Panc1 (cell line): ENCODE results near the gene THADA. TPM values are rescaled to one million over a fixed set of nuclear protein-coding genes. Genes with fewer than 3 reads are reported as not detected.

ENCODE experiments used
- ATAC-seq: fragments of 200-7000 bp; cut with Tn5 transposase; 2 replicates; pipeline ENCODE4 v1.9.1; 2020; ENCODE audit warnings: mild to moderate bottlenecking, moderate library complexity
- BruUV-seq: library from RNA; stranded (reverse); fragments of 400-500 nt; replicated peaks from 2 replicates; lab custom pipeline; 2021; lab: Mats Ljungman, UMichigan
- CTCF ChIA-PET: fragments of 300-600 bp; sonication (Branson Sonifier 250); formaldehyde crosslinking; loops from one replicate; lab custom pipeline; 2022; ENCODE audit warnings: antibody characterized with exemption; lab: Charles Lee
- POLR2A ChIA-PET: fragments of 300-600 bp; sonication (Branson Sonifier 250); formaldehyde crosslinking; loops from one replicate; lab custom pipeline; 2022; ENCODE audit warnings: antibody characterized with exemption; lab: Charles Lee
- DNase-seq: peaks from one replicate; pipeline ENCODE4 v3.0.0-alpha.2; 2010; ENCODE audit warnings: low read depth, low spot score
- H3K27ac ChIP-seq: 2 replicates; pipeline ENCODE4 v1.5.1; 2011; ENCODE audit warnings: mild to moderate bottlenecking, low read length, inconsistent platforms
- H3K27me3 ChIP-seq: fragments of 200-500 bp; sonication (Bioruptor generic); 2 replicates; pipeline ENCODE4 v1.6.0; 2014; ENCODE audit warnings: low read length, inconsistent platforms; ENCODE audit not compliant: control insufficient read depth, insufficient read depth
- H3K36me3 ChIP-seq: fragments of 200-500 bp; sonication (Bioruptor generic); 2 replicates; pipeline ENCODE4 v1.5.1; 2014; ENCODE audit warnings: inconsistent platforms, mild to moderate bottlenecking, low read length, moderate library complexity; ENCODE audit not compliant: control insufficient read depth, insufficient read depth
- H3K4me1 ChIP-seq: 2 replicates; pipeline ENCODE4 v1.5.1; 2011; ENCODE audit warnings: inconsistent platforms, mild to moderate bottlenecking, low read length, moderate library complexity; ENCODE audit not compliant: control insufficient read depth, insufficient read depth
- H3K4me3 ChIP-seq, 2 experiments: 2 replicates each; pipeline ENCODE4 v1.5.1; 2011 to 2012; ENCODE audit warnings: low read depth in 2 of 2, low read length in 2 of 2, mild to moderate bottlenecking in 2 of 2, inconsistent platforms in 1 of 2, moderate library complexity in 1 of 2
- H3K9me3 ChIP-seq: fragments of 200-500 bp; sonication (Bioruptor generic); 2 replicates; pipeline ENCODE4 v1.5.1; 2014; ENCODE audit warnings: low read depth, mild to moderate bottlenecking, inconsistent platforms, low read length, moderate library complexity; ENCODE audit not compliant: control insufficient read depth, insufficient read depth
- CTCF ChIP-seq: fragments of 450-650 bp; IDR thresholded peaks from 2 replicates; pipeline ENCODE4 v1.5.1; 2017; ENCODE audit warnings: mild to moderate bottlenecking
- POLR2AphosphoS5 ChIP-seq: IDR thresholded peaks from 2 replicates; pipeline ENCODE4 v1.6.1; 2012; ENCODE audit warnings: mild to moderate bottlenecking, low read depth, low read length, moderate library complexity
- SIN3A ChIP-seq: IDR thresholded peaks from 2 replicates; pipeline ENCODE4 v1.6.1; 2012; ENCODE audit warnings: low read depth, mild to moderate bottlenecking, low read length, moderate library complexity, borderline replicate concordance; ENCODE audit not compliant: insufficient read depth
- TCF7L2 ChIP-seq: IDR thresholded peaks from 2 replicates; pipeline ENCODE4 v1.6.1; 2011; ENCODE audit warnings: mild to moderate bottlenecking, low read depth, low read length, inconsistent platforms
- in situ Hi-C: cut with HindIII; loops from 2 replicates; pipeline ENCODE4 v1.10.0; 2016; ENCODE audit warnings: low sequenced_read_pairs, low pct_unique_long_range_greater_than_20kb
- intact Hi-C: fragments of 100-400 bp; cut with micrococcal nuclease; formaldehyde crosslinking; loops from one replicate; pipeline ENCODE4 v1.10.0; 2022; ENCODE audit not compliant: unreplicated experiment
- total RNA-seq: library from RNA; stranded (reverse); gene quantifications from one replicate; pipeline ENCODE4 v1.2.1, GENCODE V29; 2021; ENCODE audit not compliant: unreplicated experiment
- TF ChIP-seq, protein P1 (sequence below), 2 experiments: IDR thresholded peaks; 2 replicates each; pipeline ENCODE4 v1.6.1; 2011 to 2012; ENCODE audit warnings: low read depth in 2 of 2, control low read depth in 1 of 2, low read length in 1 of 2, mild to moderate bottlenecking in 1 of 2, moderate library complexity in 1 of 2; ENCODE audit not compliant: insufficient read depth in 1 of 2

The THADA gene
- total RNA-seq, 1 experiment from 2014 or later = 37.2 TPM

DNA sequence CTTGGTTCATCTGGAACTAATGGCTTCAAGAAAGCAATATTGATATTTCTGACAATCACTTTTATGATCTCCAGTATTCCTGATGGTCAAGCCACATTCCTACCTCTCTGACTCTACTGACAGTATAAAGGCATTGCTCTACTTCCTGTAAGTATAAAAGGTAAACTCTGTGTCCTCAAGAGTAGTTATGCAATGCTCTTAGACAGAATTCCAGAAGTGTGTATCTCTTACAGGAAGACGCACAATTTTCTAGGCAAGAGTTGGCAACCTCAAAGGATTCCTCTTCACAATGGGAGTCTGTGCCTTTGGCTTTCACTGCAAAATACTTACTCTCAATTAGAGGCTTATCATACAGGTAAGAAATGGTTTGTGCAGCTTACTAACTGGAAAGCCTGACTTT lies 100.1 kb downstream of the THADA start:
- ChIA-PET POLR2A (interaction anchor here (0.7 kb wide), 1 partner anchor 72 kb away, joined by 3 read pairs; no protein-coding TSS in a partner anchor), CTCF (no interaction called here)
- no peak for DNase-seq
- Histone ChIP-seq H3K27ac (no peak overlapping the region), H3K27me3 (no peaks in the 10 kb centered on the region), H3K9me3 (no peaks in the 10 kb centered on the region), H3K4me3 (no peak overlapping the region), H3K4me1 (no peaks in the 10 kb centered on the region), H3K36me3 (no peaks in the 10 kb centered on the region)
- in situ Hi-C loops (no loop called here), intact Hi-C loops (no loop called here)
- no peak for ATAC-seq
- no peak for TF ChIP-seq POLR2AphosphoS5
- no TSS peak for BruUV-seq

DNA sequence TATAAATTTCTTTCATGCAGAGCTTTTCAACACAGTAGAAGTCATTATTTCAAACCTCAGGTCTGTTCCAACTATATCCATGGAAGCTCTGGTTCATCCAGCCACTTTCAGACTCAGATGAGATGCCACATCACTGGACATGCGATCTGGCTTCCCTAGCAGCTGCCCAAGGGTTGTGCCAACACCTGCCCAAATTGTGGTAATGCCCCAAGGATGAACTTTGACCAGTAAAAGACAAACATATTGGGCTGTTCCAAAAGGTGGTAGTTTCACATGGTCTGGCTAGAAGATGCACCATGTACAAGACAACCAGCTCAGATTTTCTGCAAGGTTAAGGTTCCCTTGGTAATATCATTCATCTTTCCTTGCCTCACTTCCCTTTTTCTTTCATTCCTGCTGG lies 101.9 kb downstream of the THADA start:
- ATAC-seq (no peak), DNase-seq (no peak)
- intact Hi-C loops (no loop called here), in situ Hi-C loops (no loop called here)
- Histone ChIP-seq H3K36me3 (no peaks in the 10 kb centered on the region), H3K4me3 (no peak overlapping the region), H3K27ac (no peak overlapping the region), H3K9me3 (no peaks in the 10 kb centered on the region), H3K4me1 (no peaks in the 10 kb centered on the region), H3K27me3 (no peaks in the 10 kb centered on the region)
- TF ChIP-seq, protein P1, sequence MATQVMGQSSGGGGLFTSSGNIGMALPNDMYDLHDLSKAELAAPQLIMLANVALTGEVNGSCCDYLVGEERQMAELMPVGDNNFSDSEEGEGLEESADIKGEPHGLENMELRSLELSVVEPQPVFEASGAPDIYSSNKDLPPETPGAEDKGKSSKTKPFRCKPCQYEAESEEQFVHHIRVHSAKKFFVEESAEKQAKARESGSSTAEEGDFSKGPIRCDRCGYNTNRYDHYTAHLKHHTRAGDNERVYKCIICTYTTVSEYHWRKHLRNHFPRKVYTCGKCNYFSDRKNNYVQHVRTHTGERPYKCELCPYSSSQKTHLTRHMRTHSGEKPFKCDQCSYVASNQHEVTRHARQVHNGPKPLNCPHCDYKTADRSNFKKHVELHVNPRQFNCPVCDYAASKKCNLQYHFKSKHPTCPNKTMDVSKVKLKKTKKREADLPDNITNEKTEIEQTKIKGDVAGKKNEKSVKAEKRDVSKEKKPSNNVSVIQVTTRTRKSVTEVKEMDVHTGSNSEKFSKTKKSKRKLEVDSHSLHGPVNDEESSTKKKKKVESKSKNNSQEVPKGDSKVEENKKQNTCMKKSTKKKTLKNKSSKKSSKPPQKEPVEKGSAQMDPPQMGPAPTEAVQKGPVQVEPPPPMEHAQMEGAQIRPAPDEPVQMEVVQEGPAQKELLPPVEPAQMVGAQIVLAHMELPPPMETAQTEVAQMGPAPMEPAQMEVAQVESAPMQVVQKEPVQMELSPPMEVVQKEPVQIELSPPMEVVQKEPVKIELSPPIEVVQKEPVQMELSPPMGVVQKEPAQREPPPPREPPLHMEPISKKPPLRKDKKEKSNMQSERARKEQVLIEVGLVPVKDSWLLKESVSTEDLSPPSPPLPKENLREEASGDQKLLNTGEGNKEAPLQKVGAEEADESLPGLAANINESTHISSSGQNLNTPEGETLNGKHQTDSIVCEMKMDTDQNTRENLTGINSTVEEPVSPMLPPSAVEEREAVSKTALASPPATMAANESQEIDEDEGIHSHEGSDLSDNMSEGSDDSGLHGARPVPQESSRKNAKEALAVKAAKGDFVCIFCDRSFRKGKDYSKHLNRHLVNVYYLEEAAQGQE (IDR thresholded peaks at IDR 0.05; ENCODE audit: insufficient read depth in 1 of 2, low read depth in 2 of 2, low read length in 1 of 2) = no peak
- no TSS peak for BruUV-seq
- ChIA-PET POLR2A (no interaction called here), CTCF (no interaction called here)

DNA sequence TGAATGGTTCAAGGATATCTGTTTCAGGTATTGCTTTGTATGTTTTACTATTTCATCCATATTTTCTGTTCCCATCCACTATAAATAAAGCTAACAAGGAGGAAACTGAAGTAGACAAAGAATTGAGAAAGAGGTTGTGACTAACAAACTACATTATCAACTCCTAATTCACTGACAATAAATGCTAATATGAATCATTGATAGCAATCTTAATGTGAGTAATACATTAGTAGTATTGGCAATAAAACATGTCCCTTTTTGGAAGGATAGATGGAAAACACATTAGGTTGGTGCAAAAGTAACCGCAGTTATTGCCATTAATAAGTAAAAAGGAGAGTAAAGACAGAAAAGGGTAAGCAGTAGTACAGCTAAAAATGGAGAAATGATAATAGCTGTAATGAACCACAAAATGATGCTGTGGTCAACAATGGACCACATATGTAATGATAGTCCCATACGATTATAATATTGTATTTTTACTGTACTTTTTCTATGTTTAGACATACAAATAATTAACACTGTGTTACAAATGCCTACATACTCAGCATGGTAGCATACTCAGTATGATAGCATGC lies 104.7 kb downstream of the THADA start:
- no peak overlapping the region for H3K4me3 ChIP-seq
- H3K27me3 ChIP-seq = no peaks in the 10 kb centered on the region
- ChIA-PET CTCF (no interaction called here), POLR2A (no interaction called here)
- TF ChIP-seq, protein P1 (IDR thresholded peaks at IDR 0.05; ENCODE audit: insufficient read depth in 1 of 2, low read depth in 2 of 2, low read length in 1 of 2) = no peak
- TF ChIP-seq TCF7L2 = no peak
- no peak for TF ChIP-seq POLR2AphosphoS5
- no peak for TF ChIP-seq CTCF
- TF ChIP-seq SIN3A = no peak
- no peaks in the 10 kb centered on the region; the same call in 1 of the 2 replicates for H3K4me1 ChIP-seq
- ATAC-seq = no peak
- H3K27ac ChIP-seq = no peak overlapping the region
- H3K36me3 ChIP-seq = no peaks in the 10 kb centered on the region
- in situ Hi-C loops = no loop called here
- H3K9me3 ChIP-seq = no peaks in the 10 kb centered on the region
- no TSS peak for BruUV-seq
- DNase-seq = no peak
- intact Hi-C loops = no loop called here
